Liver (tissue), 9 donors: Measurements from ENCODE around the gene ADARB1. TPM values are rescaled to one million over a fixed set of nuclear protein-coding genes. Genes with fewer than 3 reads are reported as not detected.
A peak's percentile ranks its signal among the peaks of the same experiment; 100 is the strongest.

Source experiments
- DNase-seq: peaks from one replicate; pipeline ENCODE4 v3.0.0-alpha.2; 2017; ENCODE audit warnings: low spot score
- H3K27ac ChIP-seq, 2 donors: one replicate each; pipeline ENCODE4 v1.7.0; 2013; ENCODE audit warnings: inconsistent platforms in 2 of 2, low read length in 2 of 2, control low read depth in 1 of 2, low read depth in 1 of 2, mild to moderate bottlenecking in 1 of 2
- H3K27me3 ChIP-seq, 4 donors: one replicate each; pipeline versions ENCODE4 v1.6.1 to v1.7.0; 2013; ENCODE audit warnings: low read length in 3 of 4, inconsistent platforms in 1 of 4, mild to moderate bottlenecking in 1 of 4, moderate library complexity in 1 of 4; ENCODE audit not compliant: control insufficient read depth in 4 of 4, insufficient read depth in 4 of 4
- H3K36me3 ChIP-seq, 4 donors: one replicate each; pipeline versions ENCODE4 v1.6.1 to v1.7.0; 2013; ENCODE audit warnings: low read length in 3 of 4, mild to moderate bottlenecking in 3 of 4, low read depth in 1 of 4, moderate library complexity in 1 of 4; ENCODE audit not compliant: control insufficient read depth in 4 of 4, insufficient read depth in 3 of 4
- H3K4me1 ChIP-seq, 4 donors: one replicate each; pipeline versions ENCODE4 v1.6.1 to v1.7.0; 2013; ENCODE audit warnings: low read length in 3 of 4, mild to moderate bottlenecking in 3 of 4, moderate library complexity in 1 of 4; ENCODE audit not compliant: control insufficient read depth in 4 of 4, insufficient read depth in 4 of 4
- H3K4me3 ChIP-seq, 3 donors: one replicate each; pipeline versions ENCODE4 v1.6.1 to v1.7.0; 2013; ENCODE audit warnings: low read length in 3 of 3, control low read depth in 1 of 3, low read depth in 1 of 3, mild to moderate bottlenecking in 1 of 3
- H3K9ac ChIP-seq, 2 donors: one replicate each; pipeline ENCODE4 v1.7.0; 2013; ENCODE audit warnings: low read length in 2 of 2, mild to moderate bottlenecking in 2 of 2, moderate library complexity in 2 of 2, control low read depth in 1 of 2, low read depth in 1 of 2
- H3K9me3 ChIP-seq, 4 donors: one replicate each; pipeline versions ENCODE4 v1.6.1 to v1.7.0; 2013; ENCODE audit warnings: low read length in 3 of 4; ENCODE audit not compliant: control insufficient read depth in 4 of 4
- ATF3 ChIP-seq: IDR thresholded peaks from 2 replicates; pipeline ENCODE4 v1.6.1; 2016; ENCODE audit warnings: antibody characterized with exemption
- CTCF ChIP-seq: fragments of 150-350 bp; IDR thresholded peaks from 2 replicates; pipeline ENCODE4 v1.5.1; 2017; ENCODE audit warnings: improper control_type of control experiment, low read depth, low read length; ENCODE audit not compliant: missing input control
- EGR1 ChIP-seq, 2 donors: IDR thresholded peaks; 2 replicates each; pipeline ENCODE4 v1.6.1; 2016 to 2018; ENCODE audit warnings: antibody characterized with exemption in 2 of 2, low read depth in 2 of 2
- FOXA1 ChIP-seq: IDR thresholded peaks from 2 replicates; pipeline ENCODE4 v1.6.1; 2016; ENCODE audit warnings: antibody characterized with exemption
- FOXA2 ChIP-seq: IDR thresholded peaks from 2 replicates; pipeline ENCODE4 v1.6.1; 2016; ENCODE audit warnings: antibody characterized with exemption
- GABPA ChIP-seq, 2 donors: IDR thresholded peaks in 1 of 2; conservative IDR thresholded peaks in 1 of 2; 2 replicates each; pipeline ENCODE4 v1.6.1; 2016; ENCODE audit warnings: antibody characterized with exemption in 2 of 2, mild to moderate bottlenecking in 1 of 2, moderate library complexity in 1 of 2
- HNF4A ChIP-seq, 2 donors: conservative IDR thresholded peaks; 2 replicates each; pipeline ENCODE4 v1.6.1; 2016; ENCODE audit warnings: antibody characterized with exemption in 2 of 2, mild to moderate bottlenecking in 2 of 2
- JUND ChIP-seq, 2 donors: IDR thresholded peaks; 2 replicates each; pipeline ENCODE4 v1.6.1; 2016; ENCODE audit warnings: antibody characterized with exemption in 2 of 2
- MAX ChIP-seq: IDR thresholded peaks from 2 replicates; pipeline ENCODE4 v1.6.1; 2016; ENCODE audit warnings: antibody characterized with exemption
- NR2F2 ChIP-seq: IDR thresholded peaks from 2 replicates; pipeline ENCODE4 v1.6.1; 2016; ENCODE audit warnings: antibody characterized with exemption
- RAD21 ChIP-seq, 2 donors: IDR thresholded peaks; 2 replicates each; pipeline ENCODE4 v1.6.1; 2016; ENCODE audit warnings: antibody characterized with exemption in 2 of 2, mild to moderate bottlenecking in 2 of 2
- REST ChIP-seq: IDR thresholded peaks from 2 replicates; pipeline ENCODE4 v1.6.1; 2016; ENCODE audit warnings: antibody characterized with exemption, mild to moderate bottlenecking
- RXRA ChIP-seq, 2 donors: IDR thresholded peaks; 2 replicates each; pipeline ENCODE4 v1.6.1; 2017 to 2018; ENCODE audit warnings: antibody characterized with exemption in 2 of 2, mild to moderate bottlenecking in 1 of 2
- TAF1 ChIP-seq: conservative IDR thresholded peaks from 2 replicates; pipeline ENCODE4 v1.6.1; 2016; ENCODE audit warnings: antibody characterized with exemption, mild to moderate bottlenecking
- YY1 ChIP-seq: IDR thresholded peaks from 2 replicates; pipeline ENCODE4 v1.6.1; 2016; ENCODE audit warnings: antibody characterized with exemption, mild to moderate bottlenecking
- WGBS: extraction: QIAGEN DNeasy Blood & Tissue Kit; methylation state at CpG from one replicate; pipeline ENCODE4 v1.1.7; 2013; 5-methylcytosine and 5-hydroxymethylcytosine counted together
- polyA plus RNA-seq, 2 donors: library from polyadenylated mRNA; stranded (reverse) in 1 of 2; unstranded in 1 of 2; fragments of 200-250 nt in 1 of 2; fragments of >200 nt in 1 of 2; fragmentation: Nextera tagmentation in 1 of 2; extraction: Ambion mirVana in 1 of 2; gene quantifications; one replicate each; pipeline versions ENCODE4 v1.2.1 to v1.2.3, GENCODE V29; 2013 to 2015
- total RNA-seq, 2 donors: library from RNA; depleted of rRNA; stranded (reverse); fragments of >200 nt; gene quantifications; one replicate each; pipeline ENCODE4 v1.2.3, GENCODE V29; 2014
- donor health status: healthy.
- donor health status: healthy.
- donor health status: healthy.
- donor health status: healthy.
- donor health status: healthy.

Gene ADARB1
- total RNA-seq (1 to 10 TPM; 3.1 to 7.8 TPM), polyA plus RNA-seq (1 to 10 TPM; 1.6 to 2.6 TPM)

GRCh38 chr21:45074048-45074817, at the start of gene ADARB1:
ADARB1 (plus strand) TSS chr21:45074580; CDS start chr21:45171657, 97,077 bp downstream.
- Histone ChIP-seq H3K36me3 (no peaks in the 10 kb centered on the region), H3K27me3 (no peaks in the 10 kb centered on the region), H3K9me3 (no peaks in the 10 kb centered on the region), H3K9ac (peak within 1 kb of the TSS in 1 of 2 donors; percentile 77), H3K4me3 (peak within 1 kb of the TSS; percentile 80 to 91 (median 81)), H3K4me1 (peaks cover 4 to 16% (median 12%) of the 10 kb centered on the region in 4 donors), H3K27ac (peak within 1 kb of the TSS; percentile 4 to 75)
- TF ChIP-seq JUND (IDR thresholded peaks at IDR 0.05) (no peak), HNF4A (conservative IDR thresholded peaks at IDR 0.05) (no peak), FOXA2 (no peak), REST (no peak), RXRA (IDR thresholded peaks at IDR 0.05) (no peak), CTCF (no peak), NR2F2 (no peak), EGR1 (IDR thresholded peaks at IDR 0.05; ENCODE audit: low read depth in 2 of 2) (no peak), FOXA1 (no peak), TAF1 (no peak), RAD21 (IDR thresholded peaks at IDR 0.05) (no peak), YY1 (no peak)
- under 1% methylated on average over 132 of the region's 132 CpGs for WGBS
- peak; percentile 69 for DNase-seq

- Histone ChIP-seq H3K9ac (no peak overlapping the region), H3K4me1 (peaks cover 0 to 8% (median 2%) of the 10 kb centered on the region in 4 donors), H3K4me3 (no peak overlapping the region), H3K27ac (no peak overlapping the region), H3K36me3 (no peaks in the 10 kb centered on the region), H3K27me3 (no peaks in the 10 kb centered on the region), H3K9me3 (no peaks in the 10 kb centered on the region)
- WGBS, result 94% methylated on average over 22 of the region's 22 CpGs
- DNase-seq, result no peak
- TF ChIP-seq TAF1 (no peak), NR2F2 (no peak), ATF3 (no peak), MAX (no peak), RAD21 (IDR thresholded peaks at IDR 0.05) (no peak), FOXA1 (no peak), FOXA2 (no peak), REST (no peak), JUND (IDR thresholded peaks at IDR 0.05) (no peak), CTCF (no peak), GABPA (IDR thresholded peaks at IDR 0.05 in 1 of 2, conservative IDR thresholded peaks at IDR 0.05 in 1 of 2) (no peak)
Observed at GRCh38 chr21:45026066-45026745, 48.2 kb upstream of the ADARB1 start.
